OCI-LY7 (cell line): Measurements from ENCODE around the gene SLC37A1.

Source experiments
- CTCF ChIP-seq: fragments of 200-600 bp; sonication (generic); conservative IDR thresholded peaks from 2 replicates; pipeline ENCODE4 v1.5.1; 2014; ENCODE audit warnings: mild to moderate bottlenecking, antibody characterized with exemption, low read length, moderate library complexity, mixed read lengths
- EZH2phosphoT487 ChIP-seq: fragments of 200-600 bp; sonication (generic); IDR thresholded peaks from 2 replicates; pipeline ENCODE4 v1.6.1; 2018; ENCODE audit warnings: low read depth, borderline replicate concordance, mild to moderate bottlenecking, mixed run types, antibody characterized with exemption, low read length, moderate library complexity, mixed read lengths

- no peak for TF ChIP-seq CTCF
- TF ChIP-seq EZH2phosphoT487 = no peak
Observed at GRCh38 chr21:42607525-42608102, 94.0 kb downstream of the SLC37A1 start.
